ENCODE measurements around the gene LEKR1.
"Not testable (repeated sequence)": the region's sequence is repeated elsewhere in the genome, so short reads cannot be mapped to it uniquely, and the experiment has no call there.

Gene LEKR1

GRCh38 chr3:156862338-156862737 is 36.2 kb downstream of the LEKR1 start:
- H3K9ac ChIP-seq (ENCODE audit: low read length in 5 of 5): no peak overlapping the region
- H3K9me3 ChIP-seq (ENCODE audit: control insufficient read depth in 5 of 5, low read length in 5 of 5): no peaks in the 10 kb centered on the region
- H3K36me3 ChIP-seq (ENCODE audit: control insufficient read depth in 5 of 5, insufficient read depth in 5 of 5, low read length in 5 of 5): no peaks in the 10 kb centered on the region
- H3K4me1 ChIP-seq (ENCODE audit: control insufficient read depth in 5 of 5, insufficient read depth in 5 of 5, low read length in 5 of 5): no peaks in the 10 kb centered on the region
- H3K27ac ChIP-seq (ENCODE audit: low read depth, low read length): no peak overlapping the region
- H3K27me3 ChIP-seq (ENCODE audit: control insufficient read depth in 5 of 5, insufficient read depth in 4 of 5, low read length in 5 of 5): no peaks in the 10 kb centered on the region
- H3K4me3 ChIP-seq (ENCODE audit: low read depth in 1 of 5, low read length in 5 of 5): no peak overlapping the region

DNA sequence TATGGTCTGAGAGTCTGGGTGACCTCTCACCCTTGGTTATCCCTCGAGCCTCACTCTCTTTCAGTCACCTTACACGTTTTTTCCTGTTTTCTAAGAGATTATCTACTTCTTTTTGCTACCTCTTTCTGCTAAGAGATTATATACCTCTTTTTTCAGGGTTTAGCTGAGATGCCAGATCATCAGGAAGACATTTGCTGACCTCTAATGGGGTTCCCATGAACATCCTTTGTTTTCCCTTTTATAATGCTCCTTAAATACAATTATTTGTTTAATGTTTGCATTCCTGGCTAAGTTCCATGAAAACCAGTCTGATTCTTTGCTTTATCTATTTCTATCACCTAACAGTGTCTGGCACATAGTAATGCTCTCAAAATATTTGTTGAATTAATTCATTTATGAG is 39.6 kb downstream of the LEKR1 start:
- no peaks in the 10 kb centered on the region for H3K9me3 ChIP-seq (ENCODE audit: control insufficient read depth in 5 of 5, low read length in 5 of 5)
- H3K9ac ChIP-seq (ENCODE audit: low read length in 5 of 5): no peak overlapping the region
- no peaks in the 10 kb centered on the region for H3K36me3 ChIP-seq (ENCODE audit: control insufficient read depth in 5 of 5, insufficient read depth in 5 of 5, low read length in 5 of 5)
- no peak overlapping the region for H3K4me3 ChIP-seq (ENCODE audit: low read depth in 1 of 5, low read length in 5 of 5)
- no peaks in the 10 kb centered on the region for H3K27me3 ChIP-seq (ENCODE audit: control insufficient read depth in 5 of 5, insufficient read depth in 4 of 5, low read length in 5 of 5)
- H3K27ac ChIP-seq (ENCODE audit: low read depth, low read length): no peak overlapping the region
- no peaks in the 10 kb centered on the region for H3K4me1 ChIP-seq (ENCODE audit: control insufficient read depth in 5 of 5, insufficient read depth in 5 of 5, low read length in 5 of 5)

GRCh38 chr3:156867174-156867573 is 41.0 kb downstream of the LEKR1 start:
- H3K27ac ChIP-seq (ENCODE audit: low read depth, low read length): no peak overlapping the region
- H3K36me3 ChIP-seq (ENCODE audit: control insufficient read depth in 5 of 5, insufficient read depth in 5 of 5, low read length in 5 of 5): no peaks in the 10 kb centered on the region
- H3K9me3 ChIP-seq (ENCODE audit: control insufficient read depth in 5 of 5, low read length in 5 of 5): no peaks in the 10 kb centered on the region
- H3K4me1 ChIP-seq (ENCODE audit: control insufficient read depth in 5 of 5, insufficient read depth in 5 of 5, low read length in 5 of 5): no peaks in the 10 kb centered on the region
- no peak overlapping the region for H3K4me3 ChIP-seq (ENCODE audit: low read depth in 1 of 5, low read length in 5 of 5)
- H3K9ac ChIP-seq (ENCODE audit: low read length in 5 of 5): no peak overlapping the region
- H3K27me3 ChIP-seq (ENCODE audit: control insufficient read depth in 5 of 5, insufficient read depth in 4 of 5, low read length in 5 of 5): no peaks in the 10 kb centered on the region

GRCh38 chr3:156867920-156868319 is 41.8 kb downstream of the LEKR1 start:
- Histone ChIP-seq H3K4me3 (ENCODE audit: low read depth in 1 of 5, low read length in 5 of 5) (no peak overlapping the region), H3K4me1 (ENCODE audit: control insufficient read depth in 5 of 5, insufficient read depth in 5 of 5, low read length in 5 of 5) (no peaks in the 10 kb centered on the region), H3K27me3 (ENCODE audit: control insufficient read depth in 5 of 5, insufficient read depth in 4 of 5, low read length in 5 of 5) (no peaks in the 10 kb centered on the region), H3K9ac (ENCODE audit: low read length in 5 of 5) (no peak overlapping the region), H3K27ac (ENCODE audit: low read depth, low read length) (no peak overlapping the region), H3K9me3 (ENCODE audit: control insufficient read depth in 5 of 5, low read length in 5 of 5) (no peaks in the 10 kb centered on the region), H3K36me3 (ENCODE audit: control insufficient read depth in 5 of 5, insufficient read depth in 5 of 5, low read length in 5 of 5) (no peaks in the 10 kb centered on the region)

DNA sequence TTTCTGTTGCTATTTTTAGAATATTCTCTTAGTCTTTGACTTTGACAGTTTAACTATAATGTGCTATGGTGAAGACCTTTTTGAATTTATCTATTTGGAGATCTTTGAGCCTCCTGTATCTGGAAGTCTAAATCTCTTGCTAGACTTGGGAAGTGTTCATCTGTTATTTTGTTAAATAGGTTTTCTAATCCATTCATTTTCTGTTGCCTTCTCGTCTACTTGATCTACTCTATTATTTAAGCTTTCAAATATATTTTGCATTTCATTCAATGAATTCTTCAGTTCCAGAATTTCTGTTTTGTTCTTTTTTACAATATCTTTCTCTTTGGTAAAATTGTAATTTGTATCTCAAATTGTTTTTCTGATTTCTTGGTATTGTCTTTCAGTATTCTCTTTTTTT is 47.8 kb downstream of the LEKR1 start:
- H3K9me3 ChIP-seq (ENCODE audit: control insufficient read depth in 5 of 5, low read length in 5 of 5): peaks cover 0 to 21% (median 10%) of the 10 kb centered on the region in 5 donors
- no peak overlapping the region for H3K4me3 ChIP-seq (ENCODE audit: low read depth in 1 of 5, low read length in 5 of 5)
- no peaks in the 10 kb centered on the region for H3K4me1 ChIP-seq (ENCODE audit: control insufficient read depth in 5 of 5, insufficient read depth in 5 of 5, low read length in 5 of 5)
- H3K9ac ChIP-seq (ENCODE audit: low read length in 5 of 5): no peak overlapping the region
- no peak overlapping the region for H3K27ac ChIP-seq (ENCODE audit: low read depth, low read length)
- peaks cover 0 to 2% (median 0%) of the 10 kb centered on the region in 5 donors for H3K36me3 ChIP-seq (ENCODE audit: control insufficient read depth in 5 of 5, insufficient read depth in 5 of 5, low read length in 5 of 5)
- no peaks in the 10 kb centered on the region for H3K27me3 ChIP-seq (ENCODE audit: control insufficient read depth in 5 of 5, insufficient read depth in 4 of 5, low read length in 5 of 5)

- not testable (repeated sequence) for H3K27ac ChIP-seq (ENCODE audit: low read depth, low read length); H3K36me3 ChIP-seq (ENCODE audit: control insufficient read depth in 5 of 5, insufficient read depth in 5 of 5, low read length in 5 of 5); H3K27me3 ChIP-seq (ENCODE audit: control insufficient read depth in 5 of 5, insufficient read depth in 4 of 5, low read length in 5 of 5); H3K4me3 ChIP-seq (ENCODE audit: low read depth in 1 of 5, low read length in 5 of 5); H3K9ac ChIP-seq (ENCODE audit: low read length in 5 of 5); H3K4me1 ChIP-seq (ENCODE audit: control insufficient read depth in 5 of 5, insufficient read depth in 5 of 5, low read length in 5 of 5)
- peaks cover 2 to 18% (median 14%) of the 10 kb centered on the region in 5 donors for H3K9me3 ChIP-seq (ENCODE audit: control insufficient read depth in 5 of 5, low read length in 5 of 5)
These were observed 53.3 kb downstream of the LEKR1 start for GRCh38 chr3:156879491-156879890.

DNA sequence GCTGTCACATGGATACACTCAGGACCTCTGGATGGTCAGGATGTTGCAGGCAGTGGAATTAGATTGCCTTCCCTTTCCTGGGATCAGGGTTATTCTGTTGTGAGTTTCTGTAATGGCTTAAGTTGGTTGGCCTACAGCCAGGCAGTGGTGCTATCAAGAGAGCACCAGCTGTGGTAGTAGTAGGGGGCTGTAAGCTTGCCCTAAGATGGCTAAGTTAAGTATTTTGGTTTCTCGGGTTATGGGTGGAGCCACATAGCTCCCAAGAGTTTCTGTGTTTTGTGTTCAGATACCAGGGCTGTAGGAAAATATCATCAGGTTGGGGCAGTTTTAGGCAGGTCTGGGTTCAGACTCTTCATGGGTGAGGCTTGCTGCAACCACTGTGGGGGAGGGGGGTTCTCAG is 59.6 kb downstream of the LEKR1 start:
- Histone ChIP-seq H3K27ac (ENCODE audit: low read depth, low read length) (no peak overlapping the region), H3K36me3 (ENCODE audit: control insufficient read depth in 5 of 5, insufficient read depth in 5 of 5, low read length in 5 of 5) (no peaks in the 10 kb centered on the region), H3K27me3 (ENCODE audit: control insufficient read depth in 5 of 5, insufficient read depth in 4 of 5, low read length in 5 of 5) (no peaks in the 10 kb centered on the region), H3K9ac (ENCODE audit: low read length in 5 of 5) (no peak overlapping the region), H3K4me1 (ENCODE audit: control insufficient read depth in 5 of 5, insufficient read depth in 5 of 5, low read length in 5 of 5) (no peaks in the 10 kb centered on the region), H3K9me3 (ENCODE audit: control insufficient read depth in 5 of 5, low read length in 5 of 5) (peaks cover 0 to 14% (median 2%) of the 10 kb centered on the region in 5 donors), H3K4me3 (ENCODE audit: low read depth in 1 of 5, low read length in 5 of 5) (no peak overlapping the region)

- no peaks in the 10 kb centered on the region for H3K27me3 ChIP-seq (ENCODE audit: control insufficient read depth in 5 of 5, insufficient read depth in 4 of 5, low read length in 5 of 5)
- no peaks in the 10 kb centered on the region for H3K36me3 ChIP-seq (ENCODE audit: control insufficient read depth in 5 of 5, insufficient read depth in 5 of 5, low read length in 5 of 5)
- no peak overlapping the region for H3K4me3 ChIP-seq (ENCODE audit: low read depth in 1 of 5, low read length in 5 of 5)
- H3K9me3 ChIP-seq (ENCODE audit: control insufficient read depth in 5 of 5, low read length in 5 of 5): peaks cover 0 to 14% (median 2%) of the 10 kb centered on the region in 5 donors
- H3K9ac ChIP-seq (ENCODE audit: low read length in 5 of 5): no peak overlapping the region
- no peaks in the 10 kb centered on the region for H3K4me1 ChIP-seq (ENCODE audit: control insufficient read depth in 5 of 5, insufficient read depth in 5 of 5, low read length in 5 of 5)
- no peak overlapping the region for H3K27ac ChIP-seq (ENCODE audit: low read depth, low read length)
These were observed 62.0 kb downstream of the LEKR1 start for GRCh38 chr3:156888176-156888575.

DNA sequence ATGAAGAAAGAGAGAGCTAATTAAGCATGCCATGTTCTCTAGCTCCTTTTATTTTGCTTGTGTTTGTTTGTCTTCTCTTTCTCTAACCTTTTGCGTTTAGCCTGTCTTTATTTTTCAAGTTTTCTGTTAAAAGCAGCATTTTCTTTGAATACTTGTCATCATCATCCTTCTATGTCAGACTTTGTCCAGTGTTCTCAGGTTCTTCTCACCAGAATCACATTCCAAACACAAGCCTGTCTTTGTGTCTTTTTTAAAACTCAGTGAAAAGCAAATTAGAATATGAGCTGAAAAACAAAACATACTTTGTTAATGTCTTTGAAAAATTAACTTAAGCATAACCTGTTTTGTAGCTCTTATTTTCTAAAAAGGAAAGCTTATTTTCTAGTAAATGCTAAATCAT is 62.4 kb downstream of the LEKR1 start:
- peaks cover 0 to 14% (median 2%) of the 10 kb centered on the region in 5 donors for H3K9me3 ChIP-seq (ENCODE audit: control insufficient read depth in 5 of 5, low read length in 5 of 5)
- no peaks in the 10 kb centered on the region for H3K4me1 ChIP-seq (ENCODE audit: control insufficient read depth in 5 of 5, insufficient read depth in 5 of 5, low read length in 5 of 5)
- H3K4me3 ChIP-seq (ENCODE audit: low read depth in 1 of 5, low read length in 5 of 5): no peak overlapping the region
- no peaks in the 10 kb centered on the region for H3K36me3 ChIP-seq (ENCODE audit: control insufficient read depth in 5 of 5, insufficient read depth in 5 of 5, low read length in 5 of 5)
- no peaks in the 10 kb centered on the region for H3K27me3 ChIP-seq (ENCODE audit: control insufficient read depth in 5 of 5, insufficient read depth in 4 of 5, low read length in 5 of 5)
- H3K27ac ChIP-seq (ENCODE audit: low read depth, low read length): no peak overlapping the region
- no peak overlapping the region for H3K9ac ChIP-seq (ENCODE audit: low read length in 5 of 5)

GRCh38 chr3:156892701-156893100 is 66.5 kb downstream of the LEKR1 start:
- Histone ChIP-seq H3K9me3 (ENCODE audit: control insufficient read depth in 5 of 5, low read length in 5 of 5) (peaks cover 0 to 4% (median 0%) of the 10 kb centered on the region in 5 donors), H3K4me3 (ENCODE audit: low read depth in 1 of 5, low read length in 5 of 5) (no peak overlapping the region), H3K27me3 (ENCODE audit: control insufficient read depth in 5 of 5, insufficient read depth in 4 of 5, low read length in 5 of 5) (no peaks in the 10 kb centered on the region), H3K9ac (ENCODE audit: low read length in 5 of 5) (no peak overlapping the region), H3K4me1 (ENCODE audit: control insufficient read depth in 5 of 5, insufficient read depth in 5 of 5, low read length in 5 of 5) (no peaks in the 10 kb centered on the region), H3K27ac (ENCODE audit: low read depth, low read length) (no peak overlapping the region), H3K36me3 (ENCODE audit: control insufficient read depth in 5 of 5, insufficient read depth in 5 of 5, low read length in 5 of 5) (no peaks in the 10 kb centered on the region)

- H3K4me3 ChIP-seq (ENCODE audit: low read depth in 1 of 5, low read length in 5 of 5); H3K9ac ChIP-seq (ENCODE audit: low read length in 5 of 5); H3K36me3 ChIP-seq (ENCODE audit: control insufficient read depth in 5 of 5, insufficient read depth in 5 of 5, low read length in 5 of 5); H3K27ac ChIP-seq (ENCODE audit: low read depth, low read length); H3K9me3 ChIP-seq (ENCODE audit: control insufficient read depth in 5 of 5, low read length in 5 of 5); H3K27me3 ChIP-seq (ENCODE audit: control insufficient read depth in 5 of 5, insufficient read depth in 4 of 5, low read length in 5 of 5); H3K4me1 ChIP-seq (ENCODE audit: control insufficient read depth in 5 of 5, insufficient read depth in 5 of 5, low read length in 5 of 5): not testable (repeated sequence)
These were observed 69.2 kb downstream of the LEKR1 start for GRCh38 chr3:156895374-156895773.
